Endodermal cell (in vitro differentiated cells): ENCODE data around the gene CRYGB. TPM values are rescaled to one million over a fixed set of nuclear protein-coding genes. Genes with fewer than 3 reads are reported as not detected.
"Not testable (repeated sequence)": the region's sequence is repeated elsewhere in the genome, so short reads cannot be mapped to it uniquely, and the experiment has no call there.

Experiments
- DNase-seq: peaks from one replicate; pipeline ENCODE4 v3.0.0-alpha.2; 2017
- H3K27ac ChIP-seq: 2 replicates; pipeline ENCODE4 v1.5.1; 2013; ENCODE audit warnings: mild to moderate bottlenecking, low read depth, low read length, moderate library complexity
- H3K27me3 ChIP-seq: 2 replicates; pipeline ENCODE4 v1.6.1; 2013; ENCODE audit warnings: mild to moderate bottlenecking, low read length, moderate library complexity; ENCODE audit not compliant: insufficient read depth, control insufficient read depth, poor library complexity, severe bottlenecking
- H3K36me3 ChIP-seq: 2 replicates; pipeline ENCODE4 v1.7.0; 2013; ENCODE audit warnings: mild to moderate bottlenecking, low read length, moderate library complexity; ENCODE audit not compliant: control insufficient read depth, insufficient read depth
- H3K4me1 ChIP-seq: one replicate; pipeline ENCODE4 v1.7.0; 2013; ENCODE audit warnings: low read length; ENCODE audit not compliant: control insufficient read depth, insufficient read depth
- H3K4me3 ChIP-seq: 2 replicates; pipeline ENCODE4 v1.5.1; 2013; ENCODE audit warnings: mild to moderate bottlenecking, low read length, moderate library complexity
- H3K9ac ChIP-seq: 2 replicates; pipeline ENCODE4 v1.6.1; 2013; ENCODE audit warnings: mild to moderate bottlenecking, low read length, moderate library complexity; ENCODE audit not compliant: poor library complexity, severe bottlenecking; ENCODE audit errors: extremely low read depth
- H3K9me3 ChIP-seq: 2 replicates; pipeline ENCODE4 v1.6.1; 2013; ENCODE audit warnings: mild to moderate bottlenecking, low read length, moderate library complexity; ENCODE audit not compliant: control insufficient read depth
- H3K27ac Mint-ChIP-seq: 2 replicates; pipeline ENCODE4 v1.8.0; 2020; ENCODE audit warnings: mixed read lengths
- H3K27me3 Mint-ChIP-seq: 2 replicates; pipeline ENCODE4 v1.8.0; 2021; ENCODE audit warnings: mild to moderate bottlenecking, mixed read lengths; ENCODE audit not compliant: insufficient read depth
- H3K36me3 Mint-ChIP-seq: 2 replicates; pipeline ENCODE4 v1.8.0; 2020; ENCODE audit warnings: low read depth, mixed read lengths
- H3K4me1 Mint-ChIP-seq: 2 replicates; pipeline ENCODE4 v1.8.0; 2020; ENCODE audit warnings: mixed read lengths
- H3K4me3 Mint-ChIP-seq: 2 replicates; pipeline ENCODE4 v1.8.0; 2020; ENCODE audit warnings: mild to moderate bottlenecking, moderate library complexity, mixed read lengths
- H3K9me3 Mint-ChIP-seq: 2 replicates; pipeline ENCODE4 v1.8.0; 2020; ENCODE audit warnings: mild to moderate bottlenecking, mixed read lengths
- WGBS, 2 experiments: methylation state at CpG; one replicate each; pipeline versions ENCODE4 v1.1.5 to v1.1.7; 2013; ENCODE audit warnings: missing lambda C conversion rate in 2 of 2, mixed read lengths in 1 of 2; ENCODE audit not compliant: insufficient coverage in 1 of 2, insufficient read length in 1 of 2; 5-methylcytosine and 5-hydroxymethylcytosine counted together
- total RNA-seq, 2 donors: library from RNA; stranded (reverse); fragmentation: NEBNext Ultra II Directional in 1 of 2; extraction: Animal tissue kit (Norgen Biotek cat#: 25700) in 1 of 2; gene quantifications; 2 replicates in 1 of 2; 3 replicates in 1 of 2; pipeline ENCODE4 v1.2.1, GENCODE V29; 2021
- TF ChIP-seq, protein P1 (sequence below): fragments of 200-600 bp; sonication (generic); conservative IDR thresholded peaks from 2 replicates; pipeline ENCODE4 v1.5.0; 2021; ENCODE audit warnings: antibody characterized with exemption, mild to moderate bottlenecking

The CRYGB gene
- total RNA-seq, 2 donors from 2014 or later, result 0.46 TPM; not detected in 1

DNA sequence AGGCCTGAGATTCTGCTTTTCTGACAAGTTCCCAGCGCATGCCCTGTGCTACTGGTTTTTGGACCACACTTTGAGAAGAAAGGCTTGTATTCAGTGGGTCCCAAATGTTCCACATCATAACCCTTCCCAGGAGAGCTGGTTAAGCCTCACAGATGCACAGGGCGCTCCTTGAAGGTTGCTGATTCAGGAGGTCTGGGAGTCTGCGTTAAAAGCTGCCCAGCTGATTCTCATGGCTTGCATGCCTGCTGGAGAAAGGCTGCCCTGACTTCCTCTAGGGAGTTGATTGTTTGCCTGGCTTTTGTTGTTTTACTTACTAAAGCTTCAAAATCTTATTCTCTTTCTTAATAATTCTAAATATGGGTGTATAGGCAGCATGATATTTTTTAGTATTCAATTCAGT lies 42.3 kb downstream of the CRYGB start:
- Histone ChIP-seq H3K36me3 (no peaks in the 10 kb centered on the region), H3K4me3 (no peak overlapping the region), H3K4me1 (no peaks in the 10 kb centered on the region), H3K9me3 (peaks cover 7% of the 10 kb centered on the region), H3K9ac (no peak overlapping the region), H3K27ac (no peak overlapping the region), H3K27me3 (no peaks in the 10 kb centered on the region)
- H3K4me3 Mint-ChIP-seq, result no peak overlapping the region
- WGBS, 2 experiments, result 67 to 77% methylated on average over 3 of the region's 3 CpGs
- DNase-seq, result no peak
- peaks cover 9% of the 10 kb centered on the region for H3K9me3 Mint-ChIP-seq
- peaks cover 5% of the 10 kb centered on the region for H3K36me3 Mint-ChIP-seq
- no peak overlapping the region for H3K27ac Mint-ChIP-seq
- H3K27me3 Mint-ChIP-seq, result no peaks in the 10 kb centered on the region
- no peaks in the 10 kb centered on the region for H3K4me1 Mint-ChIP-seq
- TF ChIP-seq, protein P1, sequence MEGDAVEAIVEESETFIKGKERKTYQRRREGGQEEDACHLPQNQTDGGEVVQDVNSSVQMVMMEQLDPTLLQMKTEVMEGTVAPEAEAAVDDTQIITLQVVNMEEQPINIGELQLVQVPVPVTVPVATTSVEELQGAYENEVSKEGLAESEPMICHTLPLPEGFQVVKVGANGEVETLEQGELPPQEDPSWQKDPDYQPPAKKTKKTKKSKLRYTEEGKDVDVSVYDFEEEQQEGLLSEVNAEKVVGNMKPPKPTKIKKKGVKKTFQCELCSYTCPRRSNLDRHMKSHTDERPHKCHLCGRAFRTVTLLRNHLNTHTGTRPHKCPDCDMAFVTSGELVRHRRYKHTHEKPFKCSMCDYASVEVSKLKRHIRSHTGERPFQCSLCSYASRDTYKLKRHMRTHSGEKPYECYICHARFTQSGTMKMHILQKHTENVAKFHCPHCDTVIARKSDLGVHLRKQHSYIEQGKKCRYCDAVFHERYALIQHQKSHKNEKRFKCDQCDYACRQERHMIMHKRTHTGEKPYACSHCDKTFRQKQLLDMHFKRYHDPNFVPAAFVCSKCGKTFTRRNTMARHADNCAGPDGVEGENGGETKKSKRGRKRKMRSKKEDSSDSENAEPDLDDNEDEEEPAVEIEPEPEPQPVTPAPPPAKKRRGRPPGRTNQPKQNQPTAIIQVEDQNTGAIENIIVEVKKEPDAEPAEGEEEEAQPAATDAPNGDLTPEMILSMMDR, result no peak

DNA sequence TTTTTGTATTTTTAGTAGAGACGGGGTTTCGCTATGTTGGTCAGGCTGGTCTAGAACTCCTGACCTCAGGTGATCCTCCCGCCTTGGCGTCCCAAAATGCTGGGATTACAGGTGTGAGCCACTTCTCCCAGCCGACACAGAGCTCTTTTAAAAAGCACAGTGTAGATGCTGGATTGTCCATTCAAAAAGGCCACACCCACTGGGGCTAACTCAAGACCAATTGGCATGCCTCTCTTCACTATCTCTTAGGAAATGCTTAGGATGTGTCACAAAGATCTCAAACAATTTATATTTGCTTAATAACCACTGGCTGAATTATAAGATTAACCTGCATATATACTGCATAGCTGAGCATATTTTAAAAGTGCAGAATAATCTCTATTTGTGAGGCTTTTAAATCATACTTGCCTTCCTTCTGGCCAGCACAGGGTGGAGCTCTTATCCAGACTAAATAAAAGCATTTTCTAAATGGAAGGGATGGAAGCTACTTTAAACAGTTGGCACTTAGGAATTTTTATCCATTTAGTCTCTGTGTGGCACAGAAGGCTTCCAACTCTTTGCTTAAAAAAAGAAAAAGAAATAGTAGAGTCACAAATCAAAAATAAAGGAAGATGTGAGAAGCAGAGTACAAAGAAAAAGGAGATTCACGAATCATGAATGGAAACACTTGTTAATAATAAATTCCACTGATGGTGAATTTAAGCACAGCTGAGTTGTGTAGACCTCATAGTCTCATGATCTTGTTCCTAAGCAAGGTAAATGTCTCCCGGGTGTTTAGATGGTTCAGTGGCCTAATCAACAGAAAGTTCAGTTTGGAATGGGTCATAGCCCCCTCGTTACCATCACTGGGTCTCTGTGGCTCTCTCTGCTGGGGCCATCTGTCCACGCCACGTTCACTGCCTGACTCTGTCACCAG lies 44.0 kb downstream of the CRYGB start:
- Histone ChIP-seq H3K27me3 (no peaks in the 10 kb centered on the region), H3K4me3 (no peak overlapping the region), H3K36me3 (no peaks in the 10 kb centered on the region), H3K9ac (no peak overlapping the region), H3K27ac (no peak overlapping the region), H3K9me3 (peaks cover 7% of the 10 kb centered on the region), H3K4me1 (no peaks in the 10 kb centered on the region)
- H3K27me3 Mint-ChIP-seq, result no peaks in the 10 kb centered on the region
- H3K27ac Mint-ChIP-seq, result no peak overlapping the region
- TF ChIP-seq, protein P1, result peak; percentile 77
- peaks cover 9% of the 10 kb centered on the region for H3K9me3 Mint-ChIP-seq
- peaks cover 3% of the 10 kb centered on the region for H3K4me1 Mint-ChIP-seq
- H3K36me3 Mint-ChIP-seq, result peaks cover 2% of the 10 kb centered on the region
- WGBS, 2 experiments, result 41 to 49% methylated on average over 6 to 10 of the region's 10 CpGs
- DNase-seq, result no peak
- H3K4me3 Mint-ChIP-seq, result no peak overlapping the region

- Histone ChIP-seq H3K4me3 (no peak overlapping the region), H3K4me1 (no peaks in the 10 kb centered on the region), H3K9ac (no peak overlapping the region), H3K27me3 (no peaks in the 10 kb centered on the region), H3K27ac (no peak overlapping the region), H3K9me3 (peaks cover 6% of the 10 kb centered on the region), H3K36me3 (no peaks in the 10 kb centered on the region)
- no peaks in the 10 kb centered on the region for H3K27me3 Mint-ChIP-seq
- no peak overlapping the region for H3K27ac Mint-ChIP-seq
- WGBS, 2 experiments, result 80% methylated on average over 13 of the region's 13 CpGs
- H3K36me3 Mint-ChIP-seq, result no peaks in the 10 kb centered on the region
- no peak for DNase-seq
- TF ChIP-seq, protein P1, result no peak
- H3K4me3 Mint-ChIP-seq, result no peak overlapping the region
- H3K9me3 Mint-ChIP-seq, result peaks cover 5% of the 10 kb centered on the region
- H3K4me1 Mint-ChIP-seq, result peaks cover 3% of the 10 kb centered on the region
These were observed 46.1 kb downstream of the CRYGB start for GRCh38 chr2:208099682-208100470.

- not testable (repeated sequence) for H3K9me3 Mint-ChIP-seq, H3K27ac ChIP-seq, H3K9me3 ChIP-seq, H3K4me3 Mint-ChIP-seq, H3K36me3 ChIP-seq, DNase-seq, H3K27ac Mint-ChIP-seq, H3K4me1 Mint-ChIP-seq, H3K27me3 Mint-ChIP-seq, H3K9ac ChIP-seq, H3K36me3 Mint-ChIP-seq, H3K27me3 ChIP-seq, H3K4me1 ChIP-seq, H3K4me3 ChIP-seq
- WGBS, 2 experiments, result 97% methylated on average over 1 of the region's 1 CpG; no CpG with 5 or more reads in 1 of the 2 experiments
These were observed 47.3 kb downstream of the CRYGB start for GRCh38 chr2:208098701-208099100.
